HG03571 (cell line): ENCODE measurements around the gene SNRPB2.

Source experiments
- ATAC-seq: cut with Tn5 transposase; IDR thresholded peaks from one replicate; pipeline ENCODE4 v1.9.1; 2021; ENCODE audit not compliant: unreplicated experiment

The SNRPB2 gene

DNA sequence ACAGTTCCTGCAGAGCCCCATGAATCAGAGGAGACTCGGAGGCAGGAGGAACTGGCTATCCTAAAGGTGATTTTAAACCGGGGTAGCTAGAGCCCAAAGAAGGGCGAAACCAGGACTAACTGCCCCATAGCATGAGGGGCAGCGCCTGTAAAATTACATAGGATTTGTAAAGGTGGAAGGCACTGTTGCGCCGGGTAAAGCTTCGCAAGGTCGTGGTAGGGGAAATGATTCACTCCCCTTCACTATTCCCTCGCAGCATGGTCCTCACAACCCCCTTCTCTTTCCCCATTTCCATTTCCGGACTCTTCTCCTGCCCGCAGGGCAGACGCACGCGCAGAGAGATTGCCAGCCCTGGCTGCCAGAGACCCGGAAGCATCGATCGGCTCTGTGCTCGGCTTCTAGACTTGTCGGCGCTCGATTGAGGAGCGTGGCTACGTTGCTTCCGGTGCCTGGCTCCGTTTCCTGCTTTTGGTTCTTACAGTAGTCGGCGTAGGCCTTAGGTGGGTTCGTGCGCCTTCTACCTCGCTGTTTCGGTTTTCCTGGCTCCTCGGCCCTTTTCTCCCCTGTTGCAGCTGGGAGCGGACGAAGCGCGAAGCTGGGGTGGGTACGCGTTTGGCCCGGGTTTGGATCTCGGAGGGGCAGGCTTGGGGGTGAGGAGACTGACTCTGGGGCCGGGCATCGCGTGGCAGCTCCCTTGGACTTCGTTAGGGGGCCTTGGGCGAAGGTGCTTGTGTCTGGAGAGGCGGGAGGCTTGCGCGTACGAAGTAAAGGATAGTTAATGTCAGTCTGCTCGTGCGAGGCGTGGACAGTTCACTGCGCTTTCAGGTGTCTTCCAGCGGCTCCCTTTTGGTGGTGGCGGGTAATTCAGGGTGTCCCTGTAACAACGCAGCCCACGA is at the start of gene SNRPB2:
Gene SNRPB2 (plus strand): TSS at position 462 of the 896 bp plus-strand sequence. CDS start 1,677 bp downstream, outside the sequence.
- ATAC-seq: peak; percentile 99

DNA sequence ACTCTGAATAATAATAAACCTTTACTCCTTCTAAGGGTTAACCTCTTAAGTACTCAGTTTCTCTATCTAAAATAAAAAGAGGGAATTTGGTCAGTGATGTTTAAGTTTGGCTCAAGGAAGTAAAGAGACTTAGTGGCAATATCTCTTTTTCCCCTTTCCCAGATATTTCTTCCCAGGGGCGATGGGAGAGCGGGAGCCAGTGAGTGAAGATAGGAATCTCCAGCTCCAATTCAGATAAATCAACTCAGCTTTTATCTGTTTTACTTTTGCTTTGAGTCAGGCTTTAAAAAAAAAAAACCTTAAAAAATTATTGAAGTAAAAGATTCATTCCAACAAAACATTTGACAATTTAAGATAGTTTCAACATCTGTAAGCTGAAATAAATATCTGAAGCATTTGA is 45.4 kb upstream of the SNRPB2 start:
- ATAC-seq: no peak

GRCh38 chr20:16689906-16690305 is 39.9 kb upstream of the SNRPB2 start:
- ATAC-seq: no peak

GRCh38 chr20:16691381-16691780 is 38.4 kb upstream of the SNRPB2 start:
- no peak for ATAC-seq

DNA sequence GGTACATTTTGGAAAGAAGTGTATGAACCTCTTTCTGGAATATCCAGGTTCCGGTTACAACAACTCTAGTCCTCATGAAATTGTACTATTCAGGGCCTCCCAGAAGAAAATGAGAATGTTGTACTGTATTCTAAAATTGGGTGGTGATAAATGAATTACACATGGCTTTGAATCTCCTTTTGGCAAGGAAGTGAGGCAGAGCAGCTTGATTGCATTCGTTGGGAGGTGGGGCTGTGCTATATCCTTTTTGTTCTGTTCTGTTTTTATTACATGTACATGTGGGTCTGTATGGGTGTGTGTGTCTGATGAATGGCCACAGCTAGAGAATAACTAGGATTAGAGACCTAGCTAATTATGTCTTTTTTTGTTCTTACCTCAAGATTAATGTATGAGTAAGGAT is 37.8 kb upstream of the SNRPB2 start:
- ATAC-seq: no peak

GRCh38 chr20:16692442-16692841 is 37.4 kb upstream of the SNRPB2 start:
- no peak for ATAC-seq

- no peak for ATAC-seq
Observed at GRCh38 chr20:16693278-16693677, 36.5 kb upstream of the SNRPB2 start.

GRCh38 chr20:16694161-16694560 is 35.7 kb upstream of the SNRPB2 start:
- ATAC-seq: no peak

- no peak for ATAC-seq
Observed at GRCh38 chr20:16695628-16696027, 34.2 kb upstream of the SNRPB2 start.

GRCh38 chr20:16699293-16699692 is 30.5 kb upstream of the SNRPB2 start:
- ATAC-seq: no peak

DNA sequence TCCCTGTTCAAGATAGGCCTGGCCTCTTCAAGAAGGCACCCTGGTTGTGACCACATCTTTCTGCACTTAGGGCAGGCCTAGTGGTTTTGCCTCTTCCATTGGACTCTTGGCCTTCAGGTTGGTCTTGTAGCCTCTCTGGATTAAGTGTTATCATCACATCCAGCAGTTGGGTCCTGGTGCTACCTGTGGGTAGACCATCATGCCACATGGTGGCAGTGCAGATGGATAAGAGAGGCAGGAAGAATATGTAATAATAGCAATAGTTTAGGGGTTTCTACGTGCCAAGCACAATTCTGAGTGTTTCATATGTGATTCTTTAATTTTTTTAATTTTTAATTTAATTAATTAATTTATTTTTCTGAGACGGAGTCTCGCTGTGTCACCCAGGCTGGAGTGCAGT is 28.5 kb upstream of the SNRPB2 start:
- ATAC-seq: no peak

DNA sequence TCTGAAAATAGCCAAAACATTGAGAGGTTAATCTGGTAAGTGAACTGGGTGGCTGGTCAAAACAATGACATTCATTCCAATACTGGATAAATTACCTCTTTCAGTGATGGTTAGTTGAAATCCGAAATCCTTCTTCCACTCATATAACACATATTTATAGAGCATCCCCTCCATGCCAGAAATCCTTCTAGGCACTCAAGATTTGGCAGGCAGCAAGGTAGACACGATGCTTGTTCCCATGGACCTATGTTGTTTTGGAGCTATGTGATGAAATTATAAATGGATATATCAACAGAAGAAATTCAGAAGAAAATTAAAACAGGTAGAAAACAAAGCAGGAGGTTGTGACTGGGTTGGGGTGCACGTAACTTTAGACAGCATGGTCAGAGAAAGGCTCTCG is 26.3 kb upstream of the SNRPB2 start:
- no peak for ATAC-seq

- ATAC-seq: no peak
Observed at GRCh38 chr20:16707674-16708073, 22.2 kb upstream of the SNRPB2 start.

GRCh38 chr20:16708602-16709001 is 21.2 kb upstream of the SNRPB2 start:
- no peak for ATAC-seq

DNA sequence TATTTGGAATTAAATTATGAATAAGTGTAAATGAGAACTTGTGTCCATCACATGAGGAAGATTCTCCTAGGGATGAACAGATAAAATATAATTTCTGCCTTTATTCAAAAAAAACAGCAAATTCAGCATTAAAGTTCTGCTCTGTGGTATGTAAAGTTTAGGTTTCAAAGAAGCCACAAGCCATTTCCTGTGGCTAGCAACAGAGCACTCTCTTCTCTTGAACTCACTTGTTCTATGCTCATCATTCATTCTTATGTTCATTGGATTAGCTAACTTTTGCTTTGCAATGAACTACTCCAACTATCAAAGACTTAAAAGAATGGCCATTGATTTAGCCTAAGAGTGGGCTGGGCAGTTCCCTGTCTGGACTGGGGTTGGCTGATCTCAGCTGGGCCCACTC is 20.8 kb upstream of the SNRPB2 start:
- peak; percentile 79 for ATAC-seq

DNA sequence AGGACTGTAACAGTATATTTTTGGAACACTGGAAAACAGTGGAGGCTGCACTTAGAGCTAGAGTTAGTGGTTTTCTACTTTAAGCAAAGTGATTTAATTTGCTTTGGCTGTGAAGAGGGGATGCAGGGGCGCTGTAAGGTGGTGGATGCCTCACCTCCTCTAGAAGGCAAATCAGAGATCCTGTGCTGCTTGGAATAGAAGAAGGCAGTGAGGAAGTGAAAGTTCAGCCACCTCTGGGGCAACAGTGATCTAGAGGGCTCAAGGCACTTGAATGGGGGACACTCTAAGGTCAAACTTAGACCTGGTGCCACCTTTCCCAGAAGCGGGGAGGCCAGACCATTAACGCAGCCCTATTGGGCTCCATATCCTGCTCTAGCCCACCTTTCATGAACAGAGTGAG is 19.0 kb upstream of the SNRPB2 start:
- ATAC-seq: no peak

- no peak for ATAC-seq
Observed at GRCh38 chr20:16711661-16712258, 18.1 kb upstream of the SNRPB2 start.

- no peak for ATAC-seq
Observed at GRCh38 chr20:16712511-16712947, 17.3 kb upstream of the SNRPB2 start.

DNA sequence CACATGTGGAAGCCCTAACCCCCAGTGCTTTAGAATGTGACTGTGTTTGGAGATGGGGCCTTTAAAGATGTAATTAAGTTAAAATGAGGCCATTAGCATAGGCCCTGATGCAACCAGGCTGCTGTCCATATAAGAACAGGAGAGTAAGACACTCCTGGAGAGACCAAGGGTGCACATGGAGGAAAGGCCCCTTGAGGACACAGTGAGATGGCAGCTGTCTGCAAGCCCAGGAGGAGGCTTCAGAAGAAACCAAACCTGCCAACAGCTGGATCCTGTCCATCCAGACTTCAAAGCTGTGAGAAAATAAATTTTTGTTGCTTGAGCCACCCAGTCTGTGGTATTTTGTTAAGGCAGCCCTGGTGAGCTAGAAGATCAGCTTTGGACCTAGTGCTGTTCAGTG is 16.8 kb upstream of the SNRPB2 start:
- no peak for ATAC-seq

- no peak for ATAC-seq
Observed at GRCh38 chr20:16714242-16714641, 15.6 kb upstream of the SNRPB2 start.

- ATAC-seq: no peak
Observed at GRCh38 chr20:16714751-16715150, 15.1 kb upstream of the SNRPB2 start.

GRCh38 chr20:16719421-16719820 is 10.4 kb upstream of the SNRPB2 start:
- ATAC-seq: no peak
